ENCODE measurements around the gene C11orf24. TPM values are rescaled to one million over a fixed set of nuclear protein-coding genes. Genes with fewer than 3 reads are reported as not detected.
A peak's percentile ranks its signal among the peaks of the same experiment; 100 is the strongest.

The C11orf24 gene
- polyA plus RNA-seq, 4 donors = 24.7 to 27.5 (median 26.4) TPM

GRCh38 chr11:68273026-68273738, 1.4 kb upstream of the C11orf24 start:
- no peak for DNase-seq (ENCODE audit: low read depth in 4 of 4, low spot score in 3 of 4)

- DNase-seq (ENCODE audit: low read depth in 4 of 4, low spot score in 3 of 4) = peak in 3 of 4 donors; percentile 43 to 45 (median 44)
Observed at GRCh38 chr11:68271023-68271780, 571 bp downstream of the C11orf24 start.

GRCh38 chr11:68270196-68271022, 1.4 kb downstream of the C11orf24 start:
- DNase-seq (ENCODE audit: low read depth in 4 of 4, low spot score in 3 of 4) = no peak

DNA sequence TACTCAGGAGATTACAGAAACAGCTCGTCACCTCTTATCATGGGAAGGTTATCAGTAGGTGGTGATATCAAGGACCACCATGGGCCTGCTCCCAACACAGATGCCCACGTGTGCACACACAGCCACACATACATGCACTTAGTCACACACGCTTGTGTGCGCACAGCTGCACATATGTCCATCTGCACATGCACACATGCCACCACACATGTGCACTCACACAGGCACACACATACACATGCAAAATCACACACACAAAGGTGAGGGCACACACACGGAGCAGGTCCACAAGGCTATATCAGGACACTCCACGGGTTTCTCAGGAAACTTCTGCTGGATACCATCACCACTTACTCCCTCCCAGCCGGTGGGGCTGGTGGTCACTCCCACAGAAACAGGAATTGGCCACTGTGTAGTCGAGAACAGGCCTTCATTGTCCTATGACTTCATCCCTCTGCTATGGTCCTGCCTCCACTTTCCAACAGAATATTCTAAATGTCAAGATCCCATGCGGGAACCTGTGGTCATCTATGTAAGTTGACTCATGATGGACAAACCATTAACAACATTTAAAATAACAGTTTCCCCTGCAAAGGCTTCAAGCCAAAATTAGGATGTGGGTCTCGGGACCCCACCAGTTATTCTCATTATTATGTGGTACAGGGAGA, 2.2 kb downstream of the C11orf24 start:
- no peak for DNase-seq (ENCODE audit: low read depth in 4 of 4, low spot score in 3 of 4)

DNA sequence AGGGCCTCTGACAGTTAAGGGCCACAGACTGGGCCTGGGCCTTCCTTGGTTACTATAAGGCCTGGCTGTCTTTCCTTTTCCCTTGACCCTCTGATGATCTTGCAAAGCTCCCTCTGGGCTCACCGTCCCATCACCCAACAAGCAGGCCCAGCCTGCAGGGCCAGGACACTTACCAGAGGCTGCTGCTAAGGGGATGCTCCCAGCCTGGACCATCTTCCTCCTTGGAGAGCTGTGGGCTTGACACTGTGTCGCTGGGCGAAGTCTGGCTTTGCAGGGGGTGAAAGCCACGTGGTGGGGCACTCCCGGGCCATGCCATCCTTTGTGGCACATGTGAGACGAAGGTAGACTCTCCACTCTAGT, 3.9 kb downstream of the C11orf24 start:
- no peak for DNase-seq (ENCODE audit: low read depth in 4 of 4, low spot score in 3 of 4)

GRCh38 chr11:68266936-68267880, 4.6 kb downstream of the C11orf24 start:
- no peak for DNase-seq (ENCODE audit: low read depth in 4 of 4, low spot score in 3 of 4)

- no peak for DNase-seq (ENCODE audit: low read depth in 4 of 4, low spot score in 3 of 4)
Observed at GRCh38 chr11:68266121-68266891, 5.5 kb downstream of the C11orf24 start.

GRCh38 chr11:68264741-68265540, 6.8 kb downstream of the C11orf24 start:
- no peak for DNase-seq (ENCODE audit: low read depth in 4 of 4, low spot score in 3 of 4)

- DNase-seq (ENCODE audit: low read depth in 4 of 4, low spot score in 3 of 4) = no peak
Observed at GRCh38 chr11:68264244-68264643, 7.5 kb downstream of the C11orf24 start.

DNA sequence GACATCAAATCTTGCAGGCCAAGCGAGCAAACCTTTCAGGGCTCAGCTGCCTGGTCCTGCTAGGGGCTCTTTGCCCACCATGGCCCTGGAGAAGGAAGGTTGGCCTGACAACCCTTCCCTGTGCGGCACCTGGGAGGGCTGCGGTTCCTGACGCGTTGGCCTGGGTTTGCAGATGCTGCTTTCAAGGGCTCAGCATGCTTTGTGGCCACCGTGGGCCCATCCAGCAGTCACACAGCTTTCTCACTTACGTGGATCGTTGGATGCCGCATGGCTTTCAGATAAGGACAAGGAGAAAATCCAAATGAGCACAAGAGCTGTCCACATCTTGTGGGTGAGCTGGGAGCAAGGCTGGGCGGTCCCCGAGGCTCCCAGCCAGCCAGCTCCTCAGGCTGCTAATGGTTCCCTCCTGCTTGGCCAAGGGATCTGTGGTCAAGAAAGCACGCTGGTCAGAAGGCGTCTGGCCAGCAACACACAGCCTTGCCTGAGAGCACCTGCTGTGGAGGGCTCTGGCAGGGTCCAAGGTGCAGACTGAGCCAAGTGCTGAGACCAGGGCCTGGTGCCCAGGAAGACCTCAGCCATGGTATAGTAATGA, 8.2 kb downstream of the C11orf24 start:
- no peak for DNase-seq (ENCODE audit: low read depth in 4 of 4, low spot score in 3 of 4)

GRCh38 chr11:68262544-68262827, 9.3 kb downstream of the C11orf24 start:
- no peak for DNase-seq (ENCODE audit: low read depth in 4 of 4, low spot score in 3 of 4)

DNA sequence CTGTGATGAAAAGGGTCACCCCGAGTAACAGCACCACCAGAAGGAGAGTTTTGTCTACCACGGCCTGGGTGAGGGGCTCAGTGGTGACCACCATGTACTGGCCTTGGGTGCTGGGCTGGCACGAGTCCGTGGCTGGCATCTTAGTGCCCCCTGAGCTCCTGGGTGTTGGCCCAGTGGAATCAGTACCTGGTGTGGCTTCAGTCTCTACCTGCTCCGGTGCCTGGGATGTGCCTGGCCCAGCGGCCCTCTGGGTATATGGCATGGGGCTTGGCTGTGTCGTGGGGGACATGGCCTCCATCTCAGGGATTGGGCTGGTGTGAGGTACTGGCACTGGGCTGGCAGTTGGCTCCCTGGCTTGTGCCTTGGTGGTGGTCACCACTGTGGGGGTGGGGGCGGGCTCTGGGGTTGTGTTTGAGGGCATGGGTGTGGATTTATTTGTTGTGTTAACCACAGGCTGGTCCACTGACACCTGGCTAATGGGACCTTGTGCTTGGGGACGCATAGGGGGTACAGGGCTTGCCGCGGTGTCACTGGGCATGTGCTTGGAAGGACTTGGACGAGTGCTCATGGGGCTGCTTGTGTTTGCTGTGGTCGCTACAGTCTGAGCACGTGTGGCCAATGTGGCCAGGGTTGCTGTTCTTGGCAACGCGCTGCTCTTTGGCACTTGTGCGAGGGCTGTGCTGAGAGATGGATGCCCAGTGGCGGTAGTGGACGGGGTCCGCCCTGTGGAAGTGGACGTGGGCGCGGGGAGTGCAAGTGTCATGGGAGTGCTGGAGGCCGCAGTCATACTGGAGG, 9.8 kb downstream of the C11orf24 start:
- no peak for DNase-seq (ENCODE audit: low read depth in 4 of 4, low spot score in 3 of 4)

- no peak for DNase-seq (ENCODE audit: low read depth in 4 of 4, low spot score in 3 of 4)
Observed at GRCh38 chr11:68261006-68261405, 10.8 kb downstream of the C11orf24 start.

- DNase-seq (ENCODE audit: low read depth in 4 of 4, low spot score in 3 of 4) = no peak
Observed at GRCh38 chr11:68260484-68260883, 11.3 kb downstream of the C11orf24 start.

- no peak for DNase-seq (ENCODE audit: low read depth in 4 of 4, low spot score in 3 of 4)
Observed at GRCh38 chr11:68259122-68259959, 12.4 kb downstream of the C11orf24 start.

DNA sequence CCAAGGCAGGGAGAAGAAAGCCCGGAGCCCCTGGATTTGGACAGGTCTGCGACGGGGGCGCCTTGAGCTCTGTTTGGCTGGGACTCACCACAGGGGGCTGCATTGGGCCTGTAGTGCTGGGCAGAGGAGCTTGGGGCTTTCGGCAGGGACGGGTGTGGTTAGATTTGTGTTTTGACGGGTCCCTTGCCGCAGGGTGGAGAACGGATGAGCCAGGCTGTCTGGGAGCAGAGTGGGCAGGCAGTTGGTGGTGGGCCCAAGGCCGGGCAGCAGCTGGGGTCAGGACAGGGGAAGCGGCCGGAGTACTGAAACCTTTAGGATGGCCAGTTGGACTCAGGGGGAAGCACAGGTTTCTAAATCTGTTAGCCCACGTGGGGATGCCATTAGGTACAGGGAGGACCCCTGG, 13.4 kb downstream of the C11orf24 start:
- no peak for DNase-seq (ENCODE audit: low read depth in 4 of 4, low spot score in 3 of 4)
